BE2C (cell line): ENCODE measurements around the gene SNX25.

Source experiments
- DNase-seq: peaks from one replicate; pipeline ENCODE4 v3.0.0-alpha.2; 2020
- H3K27me3 ChIP-seq: fragments of 250-450 bp; sonication (Bioruptor Pico); 2 replicates; pipeline ENCODE4 v1.5.1; 2020; ENCODE audit warnings: mild to moderate bottlenecking
- H3K36me3 ChIP-seq: fragments of 250-450 bp; sonication (Bioruptor Pico); 2 replicates; pipeline ENCODE4 v1.5.1; 2020; ENCODE audit warnings: mild to moderate bottlenecking
- H3K4me1 ChIP-seq: fragments of 250-450 bp; sonication (Bioruptor Pico); 2 replicates; pipeline ENCODE4 v1.5.1; 2020
- H3K4me3 ChIP-seq: 2 replicates; pipeline ENCODE4 v1.5.1; 2011; ENCODE audit warnings: low read depth, low read length
- H3K9me3 ChIP-seq: fragments of 250-450 bp; sonication (Bioruptor Pico); 2 replicates; pipeline ENCODE4 v1.5.1; 2020
- CTCF ChIP-seq: IDR thresholded peaks from 2 replicates; pipeline ENCODE4 v1.5.1; 2012; ENCODE audit warnings: mild to moderate bottlenecking, low read depth, low read length

SNX25 gene

DNA sequence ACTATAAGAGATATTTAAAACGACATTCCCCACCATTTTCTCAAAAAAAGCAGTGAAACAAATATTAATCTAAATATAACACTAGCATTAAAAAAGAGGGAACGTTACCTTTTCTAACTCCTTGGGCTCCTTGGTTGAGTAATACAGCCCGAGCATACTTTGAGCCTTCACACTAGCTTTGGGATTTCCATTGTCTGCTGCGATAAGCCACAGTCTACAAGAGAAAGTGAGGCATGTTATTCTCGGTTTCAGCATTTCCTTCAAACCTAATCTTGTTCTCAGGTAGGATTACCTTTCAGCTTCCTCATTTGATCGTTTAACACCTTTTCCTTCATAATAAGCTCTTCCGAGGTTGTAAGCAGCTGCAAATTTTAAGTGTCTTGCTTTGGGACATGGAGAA is 164.6 kb downstream of the SNX25 start:
- TF ChIP-seq CTCF: no peak
- Histone ChIP-seq H3K27me3 (no peaks in the 10 kb centered on the region), H3K4me1 (no peaks in the 10 kb centered on the region; the same call in 1 of the 2 replicates), H3K4me3 (no peak overlapping the region), H3K9me3 (no peaks in the 10 kb centered on the region), H3K36me3 (no peaks in the 10 kb centered on the region)
- DNase-seq: no peak

DNA sequence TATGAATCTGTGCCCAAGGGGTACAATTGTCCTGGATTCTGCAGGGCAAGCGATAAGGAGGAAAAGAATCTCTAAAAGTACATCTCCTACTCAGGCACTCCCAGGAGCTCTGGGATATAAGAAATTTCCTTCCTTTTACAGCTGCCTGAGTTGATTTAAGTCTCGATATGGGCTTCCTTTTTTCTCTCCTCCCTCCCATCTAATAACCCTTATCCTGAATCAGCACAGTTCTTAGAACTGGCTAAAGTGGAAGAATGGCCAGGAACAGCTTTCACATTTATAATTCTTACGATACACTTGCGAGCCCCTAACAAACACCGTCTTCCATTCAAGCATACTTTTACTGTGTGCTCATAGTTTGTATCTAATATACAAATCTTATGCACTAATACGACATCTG is 165.2 kb downstream of the SNX25 start:
- no peak for TF ChIP-seq CTCF
- no peaks in the 10 kb centered on the region for H3K9me3 ChIP-seq
- no peaks in the 10 kb centered on the region for H3K36me3 ChIP-seq
- H3K4me3 ChIP-seq: no peak overlapping the region
- no peak for DNase-seq
- no peaks in the 10 kb centered on the region for H3K27me3 ChIP-seq
- H3K4me1 ChIP-seq: no peaks in the 10 kb centered on the region; the same call in 1 of the 2 replicates

- Histone ChIP-seq H3K9me3 (no peaks in the 10 kb centered on the region; the same call in 1 of the 2 replicates), H3K4me1 (no peaks in the 10 kb centered on the region; the same call in 1 of the 2 replicates), H3K36me3 (no peaks in the 10 kb centered on the region), H3K4me3 (no peak overlapping the region), H3K27me3 (no peaks in the 10 kb centered on the region)
- TF ChIP-seq CTCF: no peak
- no peak for DNase-seq
Observed at GRCh38 chr4:185378264-185378663, 168.9 kb downstream of the SNX25 start.

GRCh38 chr4:185379326-185380295 is 170.2 kb downstream of the SNX25 start:
- Histone ChIP-seq H3K4me3 (no peak overlapping the region), H3K27me3 (no peaks in the 10 kb centered on the region), H3K9me3 (no peaks in the 10 kb centered on the region; the same call in 1 of the 2 replicates), H3K4me1 (no peaks in the 10 kb centered on the region), H3K36me3 (no peaks in the 10 kb centered on the region)
- TF ChIP-seq CTCF: no peak
- DNase-seq: no peak

- no peak for TF ChIP-seq CTCF
- H3K9me3 ChIP-seq: no peaks in the 10 kb centered on the region; the same call in 1 of the 2 replicates
- H3K27me3 ChIP-seq: no peaks in the 10 kb centered on the region
- no peaks in the 10 kb centered on the region for H3K4me1 ChIP-seq
- H3K4me3 ChIP-seq: no peak overlapping the region
- no peak for DNase-seq
- H3K36me3 ChIP-seq: no peaks in the 10 kb centered on the region
Observed at GRCh38 chr4:185380320-185380719, 170.9 kb downstream of the SNX25 start.
